Measurements from ENCODE around the gene TNFRSF14.

GRCh38 chr1:2597441-2598328 is 41.5 kb downstream of the TNFRSF14 start:
- no peak for TF ChIP-seq CTCF (IDR thresholded peaks at IDR 0.05)
- TF ChIP-seq POLR2A (IDR thresholded peaks at IDR 0.05): no peak

Measured in body of pancreas (tissue), 4 donors.